Activated CD4-positive, alpha-beta T cell treated with anti-CD3 and anti-CD28 coated beads, Interleukin-2, amount 10 ng/mL, durations not matched to agents 7 days and 5 days (primary cell): ENCODE results near the gene GSPT2. TPM values are rescaled to one million over a fixed set of nuclear protein-coding genes. Genes with fewer than 3 reads are reported as not detected.

ENCODE experiments used
- CTCF ChIA-PET: fragments of 350-600 bp; sonication (Branson Sonifier 250); formaldehyde crosslinking; loops from one replicate; lab custom pipeline; 2021; ENCODE audit warnings: antibody characterized with exemption; lab: Charles Lee
- POLR2A ChIA-PET: fragments of 350-600 bp; sonication (Branson Sonifier 250); formaldehyde crosslinking; loops from one replicate; lab custom pipeline; 2021; ENCODE audit warnings: antibody characterized with exemption; lab: Charles Lee
- DNase-seq: peaks from one replicate; pipeline ENCODE4 v3.0.0-alpha.2; 2020
- H3K27ac Mint-ChIP-seq: one replicate; pipeline ENCODE4 v1.8.0; 2021; ENCODE audit warnings: mild to moderate bottlenecking, moderate library complexity, mixed read lengths
- H3K27me3 Mint-ChIP-seq: one replicate; pipeline ENCODE4 v1.8.0; 2021; ENCODE audit warnings: mixed read lengths
- H3K36me3 Mint-ChIP-seq: one replicate; pipeline ENCODE4 v1.8.0; 2021; ENCODE audit warnings: low read depth, mixed read lengths
- H3K4me1 Mint-ChIP-seq: one replicate; pipeline ENCODE4 v1.8.0; 2021; ENCODE audit warnings: mixed read lengths
- H3K4me3 Mint-ChIP-seq: one replicate; pipeline ENCODE4 v1.8.0; 2021; ENCODE audit warnings: mild to moderate bottlenecking, moderate library complexity, mixed read lengths
- H3K9me3 Mint-ChIP-seq: one replicate; pipeline ENCODE4 v1.8.0; 2021; ENCODE audit warnings: mixed read lengths
- total RNA-seq, 2 experiments: library from RNA; stranded (reverse); gene quantifications; one replicate each; pipeline ENCODE4 v1.2.3, GENCODE V29; 2021

Gene GSPT2
- total RNA-seq, 2 experiments from 2014 or later = 12.9 to 15.6 TPM

GRCh38 chrX:51776851-51777250, 33.6 kb downstream of the GSPT2 start:
- ChIA-PET CTCF (no interaction called here), POLR2A (no interaction called here)
- H3K27ac Mint-ChIP-seq = no peak overlapping the region
- H3K9me3 Mint-ChIP-seq = no peaks in the 10 kb centered on the region
- H3K36me3 Mint-ChIP-seq = no peaks in the 10 kb centered on the region
- no peaks in the 10 kb centered on the region for H3K4me1 Mint-ChIP-seq
- H3K4me3 Mint-ChIP-seq = no peak overlapping the region
- H3K27me3 Mint-ChIP-seq = no peaks in the 10 kb centered on the region
- DNase-seq = no peak

GRCh38 chrX:51779306-51779705, 36.1 kb downstream of the GSPT2 start:
- DNase-seq = no peak
- ChIA-PET CTCF (no interaction called here), POLR2A (no interaction called here)
- Mint-ChIP-seq H3K4me3 (no peak overlapping the region), H3K9me3 (no peaks in the 10 kb centered on the region), H3K36me3 (no peaks in the 10 kb centered on the region), H3K4me1 (no peaks in the 10 kb centered on the region), H3K27me3 (peaks cover 3% of the 10 kb centered on the region), H3K27ac (no peak overlapping the region)

GRCh38 chrX:51795136-51795535, 51.9 kb downstream of the GSPT2 start:
- no peaks in the 10 kb centered on the region for H3K4me1 Mint-ChIP-seq
- ChIA-PET CTCF (no interaction called here), POLR2A (no interaction called here)
- H3K27me3 Mint-ChIP-seq = no peaks in the 10 kb centered on the region
- no peaks in the 10 kb centered on the region for H3K9me3 Mint-ChIP-seq
- no peak for DNase-seq
- H3K4me3 Mint-ChIP-seq = no peak overlapping the region
- H3K27ac Mint-ChIP-seq = no peak overlapping the region
- no peaks in the 10 kb centered on the region for H3K36me3 Mint-ChIP-seq

Other genes starting within 250 kb of the GSPT2 start
- under 1 TPM; 0.37 to 0.71 TPM for gene NUDT11, start 246.8 kb upstream of the GSPT2 start, total RNA-seq
- gene CENPVL3, start 124.5 kb upstream of the GSPT2 start, total RNA-seq = not detected
- gene CENPVL2, start 60.6 kb upstream of the GSPT2 start, total RNA-seq = not detected
- gene CENPVL1, start 32.9 kb upstream of the GSPT2 start, total RNA-seq = not detected
- 10 to 100 TPM; 35.0 to 41.7 TPM for gene MAGED1, start 150.2 kb downstream of the GSPT2 start, total RNA-seq